CD4-positive, alpha-beta T cell treated with Interleukin-10 for 1 hour (primary cell): Measurements from ENCODE around the gene KIF26B.
A peak's percentile ranks its signal among the peaks of the same experiment; 100 is the strongest.

Source experiments
- DNase-seq: peaks from one replicate; pipeline ENCODE4 v3.0.0-alpha.2; 2020

Gene KIF26B

DNA sequence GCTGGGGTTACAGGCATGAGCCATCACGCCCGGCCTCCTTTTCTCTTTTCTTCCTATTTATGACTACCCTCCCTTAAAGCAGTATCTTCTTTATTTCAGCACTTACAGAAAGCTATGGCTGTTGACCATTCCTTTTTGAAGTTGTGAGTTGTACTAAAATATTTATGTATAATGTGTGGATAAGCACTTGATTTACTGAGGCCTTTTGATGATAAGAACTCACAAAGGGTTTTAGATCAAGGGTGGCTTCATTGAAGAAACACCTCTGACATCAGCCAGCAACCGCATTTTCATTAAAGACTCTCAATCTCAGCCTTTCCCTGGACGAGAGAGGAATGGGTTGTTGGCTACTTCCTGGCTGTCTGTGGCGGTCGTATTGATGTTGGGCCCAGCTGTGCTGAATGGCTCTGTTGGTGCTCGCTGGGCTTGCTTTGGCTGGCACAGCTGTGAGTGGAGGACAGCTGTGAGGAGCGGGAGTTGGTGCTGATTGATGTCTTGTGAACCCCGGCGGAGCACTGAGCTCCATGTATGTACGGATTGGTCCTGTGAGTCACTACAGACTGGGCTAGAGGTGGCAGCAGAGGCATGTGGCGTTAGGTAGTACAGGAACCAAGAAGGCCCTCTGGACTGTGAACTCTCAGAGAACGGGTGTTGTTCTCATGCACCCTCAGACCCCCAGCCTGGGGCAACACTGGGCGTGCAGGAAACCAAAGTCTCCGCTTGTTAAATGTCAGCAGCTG, 208.8 kb downstream of the KIF26B start:
- DNase-seq: no peak

DNA sequence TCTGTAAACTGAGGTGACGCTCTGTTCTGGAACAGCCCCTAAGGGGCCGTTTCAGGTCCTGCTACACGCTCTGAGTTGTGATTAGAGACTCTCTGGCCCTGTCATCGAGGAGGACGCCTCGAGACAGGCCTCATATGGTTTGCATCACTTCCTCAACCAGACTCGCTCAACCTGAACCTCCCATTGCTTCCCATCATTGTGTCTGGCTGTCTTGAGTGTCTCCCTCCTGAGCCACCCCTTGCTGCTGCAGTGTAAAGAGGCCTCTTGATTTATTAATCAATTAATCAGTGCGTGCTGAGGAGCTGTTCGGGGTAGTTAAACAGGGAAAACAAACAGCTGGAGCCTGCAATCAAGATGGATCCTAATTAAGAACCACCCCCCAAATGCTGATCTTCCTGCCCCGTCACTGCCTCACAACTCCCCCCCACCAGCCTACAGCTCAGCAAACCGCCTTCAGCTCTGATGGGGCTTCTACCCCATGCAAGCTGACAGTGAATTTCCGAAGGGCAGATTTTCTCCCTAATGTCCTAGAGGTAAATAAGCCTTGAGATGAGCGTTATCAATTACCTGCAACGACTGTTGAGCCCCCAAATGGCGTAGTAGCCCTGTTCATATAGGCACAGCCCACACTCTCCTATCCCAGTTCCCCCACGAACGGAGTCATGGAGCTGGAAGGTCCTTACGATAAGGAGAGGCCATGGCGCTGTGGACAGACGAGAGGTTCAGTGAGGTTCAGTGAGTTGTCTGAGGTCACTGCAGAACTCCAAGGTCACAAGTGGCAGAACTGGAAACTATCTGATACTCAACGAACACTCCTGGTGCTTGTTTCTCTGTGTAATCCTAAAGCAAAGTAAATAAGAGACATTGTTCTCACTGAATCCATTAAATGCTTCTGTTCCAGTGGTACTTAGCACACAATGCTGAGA, 210.6 kb downstream of the KIF26B start:
- DNase-seq: no peak

DNA sequence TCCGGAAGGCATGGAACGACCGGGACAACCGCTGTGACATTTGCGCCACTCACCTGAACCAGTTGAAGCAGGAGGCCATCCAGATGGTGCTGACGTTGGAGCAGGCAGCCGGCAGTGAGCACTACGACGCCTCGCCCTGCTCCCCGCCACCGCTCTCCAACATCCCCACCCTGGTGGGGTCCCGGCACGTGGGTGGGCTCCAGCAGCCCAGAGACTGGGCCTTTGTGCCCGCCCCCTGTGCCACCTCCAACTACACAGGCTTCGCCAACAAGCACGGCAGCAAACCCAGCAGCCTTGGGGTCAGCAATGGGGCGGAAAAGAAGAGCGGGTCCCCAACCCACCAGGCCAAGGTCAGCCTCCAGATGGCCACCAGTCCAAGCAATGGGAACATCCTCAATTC, 212.1 kb downstream of the KIF26B start:
- no peak for DNase-seq

DNA sequence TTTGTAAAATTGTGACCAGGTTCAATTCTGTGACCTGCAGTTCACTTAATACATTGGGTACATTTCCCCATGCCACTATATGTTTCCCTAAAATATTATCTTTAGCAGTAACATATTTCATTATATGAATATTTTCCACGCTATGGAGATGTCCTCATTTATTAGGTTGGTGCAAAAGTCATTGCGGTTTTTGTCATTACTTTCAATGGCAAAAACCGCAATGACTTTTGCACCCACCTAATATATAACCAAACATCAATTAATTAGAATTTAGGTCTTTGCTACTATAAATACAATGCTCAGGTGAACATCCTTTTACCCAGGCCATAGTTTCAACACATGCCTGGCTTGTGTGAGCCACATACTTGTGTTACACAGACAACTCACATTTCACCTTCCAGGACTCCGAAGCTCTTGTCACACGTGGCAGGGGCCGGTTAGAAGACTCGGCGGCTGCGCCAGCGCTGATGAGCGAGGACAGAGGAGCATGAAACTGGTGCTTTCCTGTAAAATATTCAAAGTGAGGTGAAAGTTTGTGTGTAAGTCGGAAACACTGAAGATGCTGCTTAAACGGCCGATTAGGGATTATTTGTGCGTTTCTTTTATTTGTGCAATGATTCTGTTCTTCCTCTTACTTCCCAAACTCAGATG, 215.5 kb downstream of the KIF26B start:
- DNase-seq: no peak

DNA sequence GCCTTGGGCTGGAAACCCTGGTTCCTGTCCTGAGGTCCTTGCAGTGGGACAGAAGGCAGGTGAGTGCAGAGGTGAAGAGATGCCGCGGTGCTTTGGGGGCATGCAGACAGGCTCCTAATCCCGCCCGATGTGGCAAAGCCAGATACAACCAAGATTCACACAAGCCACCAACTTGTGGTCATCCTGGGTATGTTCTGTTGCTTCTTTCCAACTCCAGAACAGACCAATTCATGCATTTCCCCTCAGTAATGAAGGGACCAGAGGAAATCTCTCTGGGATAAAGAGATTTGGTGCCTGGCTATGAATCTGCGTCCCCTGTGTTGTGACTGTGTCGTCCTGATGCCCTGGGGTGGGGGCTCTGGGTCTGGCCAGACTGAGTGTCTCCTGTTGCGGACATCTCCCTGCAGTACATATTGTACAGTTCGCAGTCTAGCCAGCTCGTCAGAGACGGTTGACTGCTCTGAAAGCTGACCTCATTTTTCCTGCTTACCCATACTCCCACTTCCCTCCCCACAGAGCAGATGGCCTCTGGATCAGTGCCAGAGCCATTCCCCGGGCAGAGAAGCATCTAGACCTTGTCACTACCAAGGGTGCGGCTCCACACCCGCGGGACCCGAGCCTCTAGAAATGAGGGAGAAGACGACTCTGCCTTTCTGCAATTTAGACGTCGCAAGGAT, 216.3 kb downstream of the KIF26B start:
- DNase-seq: no peak

DNA sequence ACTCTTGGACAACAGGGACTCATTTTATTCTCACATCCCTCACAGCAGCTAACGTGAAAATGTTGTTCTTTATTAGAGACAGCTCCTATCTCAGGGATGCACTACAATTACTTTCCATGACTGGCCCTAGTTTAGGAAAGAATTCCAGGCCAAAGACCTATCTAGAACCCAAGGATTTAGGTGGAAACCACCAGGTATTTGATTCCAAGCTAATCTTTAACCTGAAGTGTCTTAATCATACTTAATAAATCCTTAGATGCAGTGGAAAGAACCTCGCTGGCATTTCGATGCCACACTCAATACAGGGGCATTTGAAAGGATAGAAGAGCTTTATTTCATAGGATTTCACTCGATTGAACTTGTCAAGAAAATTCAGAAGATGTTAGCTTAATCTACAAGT, 218.3 kb downstream of the KIF26B start:
- DNase-seq: no peak

DNA sequence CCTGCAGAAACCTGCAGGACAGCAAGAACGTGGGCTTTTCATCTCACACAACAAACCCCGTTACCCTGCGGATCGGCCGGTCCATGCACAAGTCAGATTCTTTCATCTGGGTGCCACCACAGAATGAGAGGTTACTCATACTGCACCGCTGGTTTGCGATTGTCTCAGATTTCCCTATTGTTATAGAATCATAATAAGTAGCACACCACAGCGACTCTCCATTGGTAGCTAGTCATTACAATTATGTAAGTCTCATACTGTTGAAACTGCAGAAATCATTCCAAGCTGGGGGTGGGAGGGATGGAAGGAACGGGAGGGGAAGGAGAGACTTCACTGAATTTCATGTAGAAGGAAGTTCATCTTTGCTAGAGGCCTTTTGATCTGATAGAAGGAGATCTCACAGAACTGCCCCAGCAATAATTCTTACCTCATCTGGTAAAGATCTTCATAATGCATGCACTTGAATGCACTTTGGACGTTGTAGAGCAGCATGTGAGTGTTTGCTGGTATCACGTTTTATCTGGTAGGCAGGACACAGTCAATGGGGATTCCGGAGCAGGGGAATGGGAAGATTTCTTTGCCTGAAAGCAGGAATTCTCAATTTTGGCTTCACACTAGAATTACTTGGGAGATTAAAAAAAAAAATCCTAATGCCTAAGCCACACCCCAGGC, 221.1 kb downstream of the KIF26B start:
- DNase-seq: no peak

DNA sequence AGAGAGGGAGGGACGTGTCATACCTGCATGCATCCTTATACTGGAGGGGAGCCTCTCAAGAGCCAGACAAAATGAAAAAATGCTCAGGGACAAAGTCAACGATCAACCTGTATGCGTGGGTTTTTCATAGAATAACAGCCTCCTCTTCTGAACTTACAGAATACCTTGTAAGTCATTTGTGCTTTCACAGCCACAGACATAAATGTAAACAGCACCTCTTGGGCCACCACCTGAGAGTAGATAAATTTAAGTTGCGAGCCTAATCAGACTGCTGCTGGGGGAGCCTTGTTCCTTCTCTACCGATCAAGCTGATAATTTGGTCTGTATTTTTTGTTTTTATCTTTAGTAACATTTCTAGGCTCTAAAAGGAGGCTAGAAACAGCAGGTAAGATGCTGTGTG, 223.1 kb downstream of the KIF26B start:
- DNase-seq: no peak

DNA sequence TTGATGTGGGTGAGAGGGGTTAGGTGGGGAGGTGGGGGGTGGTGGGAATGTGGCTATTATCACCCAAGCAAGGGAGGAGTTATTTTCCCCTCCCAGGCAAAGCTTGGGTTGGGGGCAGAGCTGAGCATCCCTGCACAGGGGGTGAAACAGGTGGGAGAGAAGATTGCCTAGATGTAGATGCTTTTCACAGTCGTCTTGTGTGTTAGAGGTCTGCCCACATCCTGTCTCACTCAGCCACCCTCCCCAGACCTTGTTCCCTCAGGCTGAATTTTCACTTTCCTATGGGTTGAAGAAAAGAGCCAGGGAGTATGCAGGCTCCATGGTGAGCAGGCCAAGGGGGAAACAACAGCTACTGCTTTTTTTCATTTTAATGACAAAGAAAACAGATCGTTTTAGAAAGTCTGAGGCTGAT, 223.5 kb downstream of the KIF26B start:
- DNase-seq: peak; percentile 5

DNA sequence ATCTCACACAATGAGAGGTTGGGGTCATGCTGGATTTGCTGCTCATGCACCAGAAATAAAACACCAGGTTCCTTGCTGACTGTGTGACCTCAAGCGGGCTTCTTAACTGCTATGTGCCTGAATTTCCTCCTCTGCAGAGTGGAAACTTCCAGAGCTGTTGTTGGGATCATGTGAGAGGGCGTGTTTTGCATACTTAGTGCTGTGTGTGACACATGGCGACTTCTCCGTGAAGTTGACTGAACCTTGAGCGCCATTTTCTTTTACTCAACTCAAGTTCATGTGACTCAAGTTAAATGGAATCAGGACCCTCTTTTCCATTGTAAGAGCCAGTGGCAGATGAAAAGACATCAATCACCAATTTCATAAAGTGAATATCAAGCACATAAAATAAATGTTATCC, 224.0 kb downstream of the KIF26B start:
- DNase-seq: no peak

DNA sequence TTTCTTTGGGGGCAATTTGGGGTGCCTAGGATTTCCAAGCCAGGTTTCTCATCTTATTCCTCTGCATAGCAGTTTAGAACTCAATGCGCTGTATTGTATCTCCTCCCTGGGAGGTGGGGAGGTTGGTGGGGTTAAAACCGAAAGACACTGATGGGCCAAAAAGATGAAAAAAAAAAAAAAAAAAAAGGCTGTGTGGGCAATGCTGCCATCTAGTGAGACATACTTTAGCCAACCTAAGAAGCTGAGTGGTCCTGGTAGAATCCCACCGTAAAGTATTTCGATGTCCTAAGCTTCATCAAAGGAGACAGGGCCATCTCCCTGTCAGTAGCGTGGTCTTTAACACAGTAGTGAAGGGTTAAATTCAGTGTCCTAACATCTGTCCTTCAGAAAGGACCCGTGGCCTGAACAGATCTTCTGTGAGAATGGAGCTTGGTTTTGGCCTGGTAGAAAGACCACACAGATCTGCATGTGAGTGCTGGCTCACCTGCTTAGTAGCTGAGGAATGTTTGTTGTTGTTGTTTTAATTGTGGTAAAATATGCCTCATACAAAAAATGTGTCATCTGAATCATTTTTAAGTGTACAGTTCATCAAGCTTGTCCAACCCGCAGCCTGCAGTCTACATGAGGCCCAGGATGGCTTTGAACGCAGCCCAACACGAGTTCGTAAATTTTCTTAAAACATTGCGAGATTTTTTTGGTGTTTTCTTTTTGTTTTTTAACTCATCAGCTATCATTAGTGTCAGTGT, 226.2 kb downstream of the KIF26B start:
- no peak for DNase-seq

DNA sequence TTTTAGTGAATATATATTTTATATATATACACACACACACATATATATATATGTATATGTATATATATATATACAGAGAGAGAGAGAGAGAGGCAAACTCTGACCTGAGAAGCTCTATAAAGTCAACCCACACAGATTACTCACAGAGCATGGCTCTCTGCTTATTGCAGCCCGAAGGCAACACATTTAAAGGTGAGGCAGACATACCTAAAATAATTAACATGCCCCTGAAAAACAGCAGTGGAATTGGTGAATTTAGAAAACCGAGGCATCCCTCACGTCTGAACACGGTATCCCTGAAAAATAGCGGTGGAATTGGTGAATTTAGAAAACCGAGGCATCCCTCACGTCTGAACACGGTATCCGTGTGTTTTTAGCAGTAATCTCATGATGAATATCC, 228.2 kb downstream of the KIF26B start:
- no peak for DNase-seq

DNA sequence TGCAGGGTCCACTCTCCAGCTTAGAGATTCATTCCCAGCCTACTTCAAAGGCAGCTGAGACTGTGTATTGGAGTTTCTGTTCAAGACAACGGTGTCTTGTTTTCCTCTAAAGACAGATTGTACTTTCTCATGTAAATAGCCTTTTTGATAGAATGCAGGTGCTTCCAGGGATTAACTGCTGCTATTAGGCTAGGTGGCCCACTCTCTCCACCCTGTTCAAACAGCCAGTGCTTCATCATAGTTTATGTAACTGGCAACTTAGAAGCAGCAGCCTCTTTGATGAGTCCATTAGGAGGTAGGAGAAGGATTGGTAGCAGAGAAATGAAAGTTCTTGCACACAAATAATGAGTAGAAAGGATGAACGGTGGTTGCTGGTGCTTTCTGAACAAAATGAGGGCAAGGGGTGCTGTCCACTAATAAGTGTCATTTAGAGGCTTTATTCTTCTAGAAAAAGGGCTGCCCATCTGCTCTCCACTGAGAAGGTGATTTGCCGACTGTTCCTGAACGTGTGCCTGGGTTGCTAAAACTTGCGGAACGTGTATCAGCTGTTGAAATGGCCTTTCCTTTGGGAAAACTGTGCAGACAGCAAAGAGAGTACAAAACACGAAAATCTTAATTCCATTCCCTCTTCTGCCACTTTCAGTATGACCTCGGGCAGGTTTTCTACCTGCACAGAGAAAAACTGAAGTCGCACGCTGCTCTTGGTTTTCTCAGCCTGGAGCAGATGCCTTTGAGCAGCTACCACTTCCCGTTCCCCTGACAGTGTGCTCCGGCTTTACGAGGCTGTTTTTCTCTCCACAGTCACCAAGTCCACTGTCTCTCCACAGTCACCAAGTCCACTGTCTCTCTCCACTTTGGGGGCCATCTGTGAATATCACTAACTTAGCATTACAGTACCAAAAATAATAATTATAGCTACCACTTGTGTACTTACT, 228.9 kb downstream of the KIF26B start:
- DNase-seq: no peak

DNA sequence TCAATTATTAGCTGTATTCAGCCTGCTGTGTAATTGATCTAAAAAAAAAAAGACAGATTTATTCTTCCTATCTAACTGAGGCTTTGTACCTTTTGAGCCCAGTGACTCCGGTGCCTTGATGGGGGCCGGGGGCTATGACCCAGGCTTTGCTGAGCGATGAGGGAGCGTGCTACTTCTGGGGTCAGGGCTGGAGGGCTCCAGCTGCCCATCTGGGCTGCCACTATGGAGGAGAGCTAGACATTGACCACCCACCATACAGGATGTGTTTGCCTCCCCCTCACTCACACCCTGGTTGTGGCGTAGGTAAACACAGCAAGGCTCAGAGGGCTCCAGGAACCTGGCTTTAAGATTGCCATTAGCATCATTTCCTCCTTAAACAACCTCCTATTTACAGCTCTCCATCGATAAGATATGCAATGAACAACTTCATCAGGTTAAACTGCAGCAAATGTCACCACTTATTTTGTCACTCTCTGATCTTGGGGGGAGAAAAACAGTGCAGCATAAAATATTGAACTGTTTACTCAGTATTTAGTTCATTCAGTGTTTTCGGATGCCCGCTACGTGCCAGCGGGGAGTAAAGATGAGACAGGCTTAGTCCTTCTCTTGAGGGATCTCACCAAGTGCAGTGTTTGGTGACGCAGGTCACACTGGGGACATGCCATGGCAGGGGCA, 231.6 kb downstream of the KIF26B start:
- DNase-seq: no peak

DNA sequence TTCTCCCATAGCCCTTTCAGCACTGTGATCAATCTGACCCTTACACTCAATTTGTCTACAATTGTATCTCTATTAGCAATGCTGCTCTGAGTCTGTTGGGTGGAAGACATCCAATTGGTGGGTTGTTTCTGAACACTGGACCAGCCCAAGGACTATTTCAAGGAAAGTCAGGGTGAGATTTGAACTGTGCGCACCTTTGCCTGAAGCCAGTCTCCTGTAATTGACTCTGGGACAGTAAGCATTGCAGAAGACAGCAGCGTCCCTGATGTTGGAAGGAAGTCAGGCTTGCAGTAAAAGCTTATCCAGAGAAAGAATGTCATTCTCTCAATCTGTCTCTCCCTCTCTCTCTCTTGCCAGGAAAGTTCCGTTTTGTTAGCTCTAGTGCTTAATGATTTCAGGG, 233.9 kb downstream of the KIF26B start:
- DNase-seq: no peak

DNA sequence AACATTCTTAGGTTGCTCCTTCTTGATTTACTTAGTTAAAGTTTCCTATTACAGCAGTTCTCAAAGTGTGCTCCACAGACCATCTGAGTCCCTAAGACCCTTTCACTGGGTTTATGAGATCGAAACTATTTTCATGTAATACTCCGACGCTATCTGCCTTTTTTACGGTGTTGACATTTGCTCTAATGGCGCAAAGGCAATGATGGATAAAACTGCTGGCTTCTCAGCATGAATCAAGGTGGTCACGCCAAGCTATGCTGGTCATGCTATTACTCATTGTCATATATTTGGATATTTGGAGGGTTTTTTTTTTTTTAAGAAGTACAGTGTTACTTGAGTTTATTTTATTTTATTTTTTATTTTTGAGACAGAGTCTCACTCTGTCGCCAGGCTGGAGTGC, 235.1 kb downstream of the KIF26B start:
- DNase-seq: no peak

DNA sequence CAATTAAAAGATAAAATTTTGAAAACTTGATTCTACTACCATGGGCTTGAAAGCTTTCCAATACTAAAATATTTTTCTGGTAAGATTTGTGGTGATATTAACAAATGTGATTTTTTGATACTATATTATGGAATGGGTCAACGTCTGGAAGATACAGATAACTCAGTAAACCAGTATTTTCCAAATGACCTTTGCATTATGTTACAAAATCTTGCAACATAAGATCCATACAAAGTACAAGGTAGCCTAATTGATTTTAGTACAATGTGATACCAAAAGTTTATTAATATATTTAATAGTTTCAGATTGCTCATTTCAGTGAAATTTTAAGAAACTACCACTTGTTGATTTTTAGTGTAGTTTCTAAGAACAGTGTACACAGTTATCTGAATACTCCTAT, 236.2 kb downstream of the KIF26B start:
- no peak for DNase-seq

DNA sequence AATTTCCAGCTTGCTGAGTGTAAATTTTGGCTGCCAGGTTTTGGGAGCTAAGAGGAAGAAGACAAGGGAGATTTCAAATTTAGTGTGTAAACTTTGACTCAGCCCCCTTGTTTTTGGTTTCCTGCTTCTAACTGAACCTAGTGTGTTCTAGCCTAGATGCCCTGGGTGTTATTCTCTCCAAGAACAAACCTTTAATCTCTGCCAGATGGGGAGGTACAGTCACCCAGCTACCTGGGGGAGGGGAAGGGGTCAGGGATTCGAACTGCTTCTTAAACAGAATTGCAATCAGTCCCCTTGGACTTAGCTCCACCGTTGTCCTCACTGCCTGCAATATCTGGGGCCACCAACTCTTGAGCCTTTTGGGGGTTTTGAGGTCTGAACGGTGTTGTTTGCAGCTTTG, 238.9 kb downstream of the KIF26B start:
- no peak for DNase-seq

DNA sequence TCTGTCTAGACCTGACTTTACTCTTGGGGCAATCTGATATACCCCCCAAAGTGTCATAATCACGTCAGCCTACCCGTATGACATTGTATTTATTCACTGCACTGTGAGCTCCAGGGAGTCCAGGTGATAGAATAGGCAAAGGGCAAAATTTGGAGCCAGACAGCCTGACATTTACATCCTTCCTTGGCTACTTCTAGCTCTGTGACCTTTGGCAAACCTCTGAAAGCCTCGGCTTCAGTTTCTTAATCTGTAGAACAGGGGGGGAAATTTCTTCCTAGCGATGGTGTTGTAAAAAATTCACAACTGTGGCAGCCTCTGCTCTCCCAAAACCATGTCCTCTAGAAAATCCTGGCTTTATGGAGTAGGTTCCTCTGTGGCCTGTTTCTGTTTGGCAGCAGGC, 240.9 kb downstream of the KIF26B start:
- no peak for DNase-seq

DNA sequence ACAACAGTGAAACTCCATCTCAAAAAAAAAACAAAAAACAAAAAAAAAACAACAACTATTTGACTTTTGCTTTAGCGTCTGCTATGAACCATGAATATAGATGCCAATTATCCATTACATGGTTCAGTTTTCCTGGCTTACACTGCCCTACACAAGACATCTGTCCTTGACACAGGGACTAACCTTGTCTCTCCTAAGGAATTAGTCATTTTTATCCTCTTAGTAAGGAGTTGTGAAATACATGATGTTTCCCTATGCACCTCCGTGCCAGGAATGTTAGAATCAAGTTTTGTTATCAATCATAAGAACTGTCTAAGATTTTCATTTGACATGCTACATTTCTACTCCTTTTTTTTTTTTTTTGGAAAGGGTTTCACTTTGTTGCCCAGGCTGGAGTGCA, 241.8 kb downstream of the KIF26B start:
- DNase-seq: no peak
